Fibroblast of skin of right quadriceps (primary cell): ENCODE results near the gene HMCES.
"Not testable (repeated sequence)": the region's sequence is repeated elsewhere in the genome, so short reads cannot be mapped to it uniquely, and the experiment has no call there.

Experiments
- DNase-seq: peaks from one replicate; pipeline ENCODE4 v3.0.0-alpha.2; 2013

The HMCES gene

DNA sequence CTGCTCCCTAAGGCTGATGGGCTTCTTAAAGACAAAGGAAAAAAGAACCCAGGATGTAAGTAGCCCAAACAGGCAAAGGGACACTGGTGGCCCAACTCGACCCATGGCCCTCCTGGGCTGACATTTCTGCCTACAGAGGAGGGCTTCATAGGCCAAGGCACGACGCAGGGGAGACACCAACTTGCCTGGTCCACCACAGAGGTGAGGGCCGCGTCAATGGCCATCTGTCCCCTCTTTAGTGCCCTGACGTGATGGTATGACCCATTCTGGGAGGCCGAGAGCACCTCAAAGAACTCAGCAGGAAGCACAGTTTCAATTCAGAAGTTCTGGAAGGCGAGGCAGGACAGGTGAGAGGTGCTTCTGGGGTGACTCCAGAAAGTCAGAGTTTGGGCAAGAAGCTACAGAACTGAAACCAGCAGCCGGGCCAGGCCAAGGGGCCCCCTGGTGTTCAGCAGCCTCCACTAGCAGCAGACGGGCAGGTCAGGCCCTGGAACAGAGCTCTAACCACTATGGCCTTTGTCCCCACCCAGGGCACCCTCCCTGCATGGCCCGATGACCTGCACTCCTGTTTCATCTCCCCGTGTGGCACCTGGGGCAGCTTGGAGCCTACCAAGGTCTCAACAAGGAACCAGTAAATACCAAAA lies 45.1 kb downstream of the HMCES start:
- no peak for DNase-seq

DNA sequence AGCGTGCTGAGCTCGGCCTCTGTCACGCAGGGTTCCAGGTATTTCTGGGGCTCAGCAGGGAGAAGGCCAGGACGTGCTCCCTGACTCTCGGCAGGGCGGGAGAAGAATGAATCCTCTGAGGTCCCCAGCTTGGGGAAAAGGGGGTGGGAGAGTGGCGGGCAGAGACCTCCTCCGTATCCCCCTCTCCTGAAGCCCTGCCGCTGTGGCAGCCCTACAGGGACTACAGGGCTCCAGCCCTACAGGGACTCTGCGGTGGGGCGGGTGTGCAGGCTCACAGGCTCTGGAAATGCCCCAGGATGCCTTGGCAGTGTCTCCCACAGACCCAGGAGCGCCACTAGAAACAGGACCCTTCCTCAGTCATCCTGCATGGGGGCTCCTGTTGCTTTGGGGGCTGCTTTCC lies 46.2 kb downstream of the HMCES start:
- DNase-seq = no peak

DNA sequence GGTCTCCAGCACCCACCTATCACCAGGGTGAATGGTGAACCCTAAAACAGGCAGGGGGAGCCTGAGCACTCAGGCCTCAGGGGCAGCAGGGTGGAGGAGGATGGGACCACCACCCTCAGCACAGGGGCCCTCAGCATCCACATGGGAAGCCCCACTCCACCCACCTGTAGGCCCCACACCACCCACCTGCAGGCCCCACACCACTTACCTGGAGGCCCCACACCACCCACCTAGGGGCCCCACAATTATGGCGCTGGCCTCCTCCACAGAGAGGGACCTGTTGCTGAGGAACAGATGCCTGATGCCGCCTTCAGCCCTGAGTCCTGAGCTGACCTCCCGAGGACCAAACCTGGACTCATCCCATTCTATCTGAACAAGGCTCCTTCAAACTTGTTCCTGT lies 46.7 kb downstream of the HMCES start:
- no peak for DNase-seq

DNA sequence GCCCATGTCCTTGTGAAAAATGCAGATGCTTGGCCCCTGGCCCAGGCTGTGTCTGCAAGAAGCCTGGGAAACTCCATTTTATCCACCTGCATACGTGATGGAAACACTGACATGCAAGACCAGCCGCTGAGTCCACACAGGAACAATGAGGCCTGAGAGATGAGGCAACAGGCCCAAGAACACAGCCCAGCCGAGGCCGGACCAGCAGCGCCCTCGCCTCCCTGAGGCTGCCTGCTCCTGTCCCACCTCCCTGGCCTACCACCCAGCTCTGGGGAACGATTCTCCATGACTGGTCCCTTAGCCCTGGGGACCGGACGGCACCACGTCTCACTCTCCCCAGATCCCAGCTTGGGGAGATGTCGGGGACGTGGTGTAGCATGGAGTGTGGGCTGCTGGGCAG lies 47.5 kb downstream of the HMCES start:
- no peak for DNase-seq

DNA sequence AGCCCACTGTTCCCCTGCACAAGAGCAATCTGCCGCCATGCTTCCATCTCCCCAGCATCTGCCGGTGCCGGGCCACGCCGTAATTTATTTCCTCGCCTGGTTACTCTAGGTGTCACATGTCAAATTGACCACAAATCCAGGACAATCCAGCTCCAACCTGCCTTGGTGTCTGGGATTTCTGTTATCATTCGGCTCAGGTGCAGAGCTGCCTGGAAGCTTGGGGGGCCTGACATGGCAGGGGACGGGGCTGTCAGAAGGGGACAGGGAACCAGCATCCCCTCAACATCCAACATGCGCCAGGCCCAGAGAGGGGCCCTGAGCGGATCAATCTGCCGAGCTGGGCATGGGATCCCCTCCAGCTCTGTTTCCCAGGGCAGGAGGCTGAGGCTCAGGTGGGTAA lies 47.9 kb downstream of the HMCES start:
- DNase-seq = no peak

DNA sequence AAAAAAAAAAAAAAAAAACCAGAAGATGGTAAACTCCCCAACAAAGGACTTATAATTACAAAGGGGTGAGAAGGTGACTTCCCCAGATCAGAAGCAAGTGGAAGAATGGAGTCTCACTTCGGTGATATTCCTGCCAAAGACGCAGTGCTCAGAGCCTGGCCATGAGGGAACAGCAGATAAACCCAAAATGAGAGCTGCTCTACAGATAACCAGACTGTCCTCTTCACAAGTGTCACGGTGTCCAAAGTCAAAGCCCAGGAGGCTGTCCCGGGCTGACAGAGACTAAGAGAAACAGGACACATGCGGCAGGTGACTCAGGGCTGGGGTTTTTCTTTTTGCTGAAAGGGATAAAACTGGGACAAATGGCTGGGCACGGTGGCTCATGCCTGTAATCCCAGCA lies 48.8 kb downstream of the HMCES start:
- DNase-seq = no peak

DNA sequence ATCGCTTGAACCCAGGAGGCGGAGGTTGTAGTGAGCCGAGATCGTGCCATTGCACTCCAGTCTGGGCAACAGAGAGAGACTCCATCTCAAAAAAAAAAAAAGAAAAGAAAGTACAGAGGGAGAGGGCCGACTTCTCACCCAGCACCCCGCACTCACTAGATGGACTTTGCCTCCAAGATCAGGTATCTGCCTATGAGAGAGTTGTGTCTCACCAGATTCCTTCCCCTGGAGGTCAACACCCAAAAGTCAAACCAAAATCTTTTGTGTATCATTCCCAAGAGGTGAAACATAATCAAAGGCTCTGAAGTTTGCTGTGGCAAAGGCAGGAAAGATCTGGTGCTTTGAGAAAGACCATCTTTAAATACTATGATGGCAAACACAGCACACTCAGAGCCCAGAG lies 51.2 kb downstream of the HMCES start:
- DNase-seq = no peak

DNA sequence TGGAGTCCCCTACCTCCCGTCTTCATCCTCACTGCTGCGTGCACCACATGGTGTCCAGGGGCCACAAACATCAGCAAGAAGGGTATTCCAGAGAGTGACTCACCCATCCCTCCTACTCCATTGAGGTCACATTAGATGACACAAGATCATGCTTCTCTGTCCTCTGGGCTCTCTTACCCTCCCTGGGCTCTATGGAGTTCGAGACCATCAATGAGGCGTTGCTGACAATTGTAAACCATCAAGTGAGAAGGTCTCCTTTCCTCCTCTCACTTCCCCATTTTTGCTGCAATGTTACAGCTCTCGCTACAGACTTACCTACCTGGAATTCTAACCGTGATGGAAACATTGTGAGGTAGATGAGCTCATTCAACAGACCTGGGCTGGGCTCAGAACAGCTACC lies 51.7 kb downstream of the HMCES start:
- DNase-seq = no peak

DNA sequence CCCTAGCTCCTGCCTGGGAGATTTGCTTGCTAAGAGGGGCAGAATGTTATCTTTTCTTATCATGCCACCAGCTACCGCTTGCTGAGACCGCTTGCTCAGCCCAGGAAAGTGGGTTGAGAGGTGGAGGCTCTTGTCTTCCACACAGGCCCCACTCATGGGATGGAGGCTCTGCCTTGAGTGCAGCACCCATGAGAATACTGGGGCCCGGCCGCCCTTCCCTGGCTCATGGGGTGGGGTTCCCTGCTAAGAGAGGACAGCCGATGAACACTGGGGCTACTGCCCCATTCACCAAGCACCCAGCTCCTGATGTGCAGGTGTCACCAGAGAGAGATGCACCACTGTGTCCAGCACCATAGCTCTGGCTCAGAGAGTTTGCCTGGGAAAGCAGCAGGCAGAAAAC lies 55.2 kb downstream of the HMCES start:
- no peak for DNase-seq

DNA sequence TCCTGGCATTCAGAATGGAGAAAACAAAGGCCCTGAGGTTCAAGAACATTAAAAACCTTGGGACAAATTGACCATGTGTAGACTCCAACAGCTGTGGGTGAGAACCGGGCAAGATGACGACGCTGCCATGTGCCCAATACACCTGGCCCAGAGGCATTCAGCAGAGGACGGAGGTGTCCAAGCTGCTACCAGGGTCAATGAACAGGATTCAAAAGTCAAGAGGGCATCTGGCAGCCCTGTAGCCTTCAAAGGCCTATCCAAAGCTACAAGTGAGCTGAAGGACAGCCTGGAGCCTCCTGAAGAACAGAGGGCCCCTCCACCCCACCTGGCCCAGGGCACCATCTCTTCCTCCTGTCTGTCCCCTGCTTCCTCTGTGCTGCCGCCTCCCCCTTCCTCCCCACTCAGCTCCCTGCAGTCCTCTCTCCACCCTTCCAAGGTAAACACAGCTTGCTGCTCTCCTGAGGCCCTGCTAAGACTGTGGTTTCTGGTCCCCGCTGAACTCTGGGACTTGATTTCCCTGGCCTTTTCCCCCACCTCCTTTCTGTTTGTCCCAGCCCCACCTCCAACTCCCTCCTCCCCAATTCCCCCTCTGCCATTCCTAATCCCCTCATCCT lies 57.5 kb downstream of the HMCES start:
- DNase-seq = no peak

DNA sequence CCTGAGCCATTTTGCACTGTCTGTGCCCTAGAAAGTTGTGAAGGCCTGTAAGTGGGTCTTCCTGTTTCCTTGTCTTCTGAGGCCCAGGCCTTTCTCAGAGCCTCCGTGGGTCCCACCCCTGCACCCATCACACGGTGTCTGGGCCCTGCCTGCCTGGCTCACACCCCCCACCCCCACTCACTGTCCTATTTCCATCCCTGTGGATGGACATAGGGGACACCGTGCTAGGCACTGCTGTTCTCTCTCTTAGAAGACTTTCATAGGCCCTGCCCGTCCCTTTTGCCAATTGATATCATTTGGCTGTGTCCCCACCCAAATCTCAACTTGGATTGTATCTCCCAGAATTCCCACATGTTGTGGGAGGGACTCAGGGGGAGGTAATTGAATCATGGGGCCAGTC lies 59.0 kb downstream of the HMCES start:
- DNase-seq = not testable (repeated sequence)

DNA sequence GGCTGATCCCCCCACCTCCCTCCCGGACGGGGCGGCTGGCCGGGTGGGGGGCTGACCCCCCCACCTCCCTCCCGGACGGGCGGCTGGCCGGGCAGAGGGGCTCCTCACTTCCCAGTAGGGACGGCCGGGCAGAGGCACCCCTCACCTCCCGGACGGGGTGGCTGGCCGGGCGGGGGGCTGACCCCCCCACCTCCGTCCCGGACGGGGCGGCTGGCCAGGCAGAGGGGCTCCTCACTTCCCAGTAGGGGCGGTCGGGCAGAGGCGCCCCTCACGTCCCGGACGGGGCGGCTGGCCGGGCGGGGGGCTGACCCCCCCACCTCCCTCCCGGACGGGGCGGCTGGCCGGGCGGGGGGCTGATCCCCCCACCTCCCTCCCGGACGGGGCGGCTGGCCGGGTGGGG lies 60.5 kb downstream of the HMCES start:
- DNase-seq = not testable (repeated sequence)

DNA sequence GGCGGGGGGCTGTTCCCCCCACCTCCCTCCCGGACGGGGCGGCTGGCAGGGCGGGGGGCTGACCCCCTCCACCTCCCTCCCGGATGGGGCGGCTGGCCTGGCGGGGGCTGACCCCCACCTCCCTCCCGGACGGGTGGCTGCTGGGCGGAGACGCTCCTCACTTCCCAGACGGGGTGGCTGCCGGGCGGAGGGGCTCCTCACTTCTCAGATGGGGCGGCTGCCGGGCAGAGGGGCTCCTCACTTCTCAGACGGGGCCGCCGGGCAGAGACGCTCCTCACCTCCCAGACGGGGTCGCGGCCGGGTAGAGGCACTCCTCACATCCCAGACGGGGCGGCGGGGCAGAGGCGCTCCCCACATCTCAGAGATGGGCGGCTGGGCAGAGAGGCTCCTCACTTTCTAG lies 61.2 kb downstream of the HMCES start:
- not testable (repeated sequence) for DNase-seq

DNA sequence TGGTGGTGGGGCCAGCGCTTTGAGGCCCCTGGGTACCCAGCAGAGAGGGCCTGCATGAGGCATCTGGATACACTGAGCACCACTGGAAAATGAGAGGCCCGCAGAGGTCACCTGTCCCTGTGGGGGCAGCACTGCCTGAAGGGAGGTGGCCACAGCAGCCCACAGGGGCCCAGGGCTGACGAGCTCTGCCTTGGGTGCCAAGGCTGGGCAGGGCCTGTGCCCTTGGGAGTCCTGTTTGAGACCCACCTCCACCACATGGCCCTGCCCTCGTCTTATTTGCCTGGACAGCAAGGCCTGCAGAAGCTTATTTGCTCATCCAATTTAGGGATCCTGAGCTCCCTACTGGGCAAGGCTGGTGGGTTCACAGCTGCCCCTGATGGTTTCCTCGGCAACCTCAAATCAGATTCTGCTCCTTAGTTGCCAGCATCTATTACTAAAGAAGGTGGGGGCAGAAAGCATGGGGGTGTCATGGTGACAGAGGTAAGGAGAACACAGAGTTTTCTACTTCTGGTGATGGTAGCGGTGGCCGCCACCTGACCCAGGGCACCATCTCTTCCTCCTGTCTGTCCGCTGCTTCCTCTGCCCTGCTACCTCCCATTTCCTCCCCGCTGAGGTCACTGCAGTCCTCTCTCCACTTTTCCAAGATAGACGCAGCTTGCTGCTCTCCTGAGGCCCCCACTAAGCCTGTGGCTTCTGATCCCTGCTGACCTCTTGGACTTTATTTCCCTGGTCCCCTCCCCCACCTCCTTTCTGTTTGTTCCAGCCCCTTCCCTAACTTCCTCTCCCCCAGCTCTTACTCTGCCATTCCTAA lies 62.9 kb downstream of the HMCES start:
- no peak for DNase-seq

DNA sequence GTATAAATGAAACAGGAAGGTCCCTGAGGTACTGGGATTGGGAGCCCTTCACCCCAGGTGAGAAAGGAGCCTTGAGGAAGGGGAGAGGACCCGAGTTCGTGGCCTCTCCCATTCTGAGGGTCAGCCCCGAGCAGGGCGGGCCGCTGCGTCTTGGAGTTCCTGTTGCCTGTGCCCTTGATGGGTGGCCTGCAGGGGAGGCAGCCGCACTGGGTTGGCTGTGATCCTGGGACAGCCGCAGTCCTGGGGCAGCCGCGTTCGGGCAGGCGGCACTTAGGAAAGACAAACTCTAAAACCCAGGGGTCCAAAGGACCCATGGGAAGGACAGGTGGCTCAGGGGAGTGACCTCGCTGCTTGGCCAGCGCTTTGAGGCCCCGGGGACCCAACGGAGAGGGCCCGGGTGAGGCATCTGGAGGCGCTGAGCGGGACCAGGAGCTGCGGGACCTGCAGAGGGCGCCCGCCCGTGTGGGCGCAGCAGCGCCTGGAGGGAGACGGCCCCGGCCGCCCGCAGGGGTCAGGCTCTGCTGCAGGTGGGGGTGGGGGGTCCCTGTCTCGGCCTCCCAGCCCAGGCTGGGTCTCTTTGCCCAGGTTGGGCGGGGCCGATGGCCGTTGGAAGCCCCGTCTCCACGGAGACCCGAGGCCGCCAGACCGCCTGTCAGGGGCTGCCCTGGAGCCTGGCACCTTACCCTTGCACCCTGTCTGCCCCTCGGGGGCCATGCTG lies 65.1 kb downstream of the HMCES start:
- DNase-seq = no peak

DNA sequence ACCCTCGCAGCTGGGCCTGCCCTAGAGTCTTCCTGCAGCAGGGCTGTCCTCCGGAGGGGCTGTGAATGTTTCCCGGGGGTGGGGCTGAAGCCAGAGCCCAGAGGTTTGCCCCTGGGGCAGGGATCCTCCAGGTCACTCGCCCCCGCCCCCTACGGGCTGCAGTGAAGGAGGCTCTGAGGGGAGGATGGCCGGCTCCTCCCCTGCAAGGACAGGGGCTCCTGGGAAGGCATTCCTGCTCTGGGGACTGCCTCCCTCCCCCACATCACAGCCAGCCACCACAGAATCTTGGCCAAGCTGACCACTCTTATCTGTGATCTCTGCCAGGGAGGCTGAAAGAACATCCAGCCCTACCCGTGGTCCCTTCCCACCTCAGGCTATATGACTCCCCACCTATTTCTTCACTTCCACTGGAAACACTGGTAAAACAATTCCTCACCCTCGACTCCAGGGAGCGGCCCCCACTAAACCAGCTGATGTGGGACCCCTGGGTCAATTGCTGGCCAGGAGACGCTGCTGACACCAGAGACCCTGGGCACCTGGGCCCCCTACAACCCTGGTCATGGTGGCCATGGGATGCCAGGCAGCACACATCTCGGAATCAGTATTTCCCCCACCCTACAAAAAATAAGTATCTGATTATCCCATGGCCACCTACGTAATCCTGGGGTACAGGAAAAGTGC lies 66.0 kb downstream of the HMCES start:
- no peak for DNase-seq

DNA sequence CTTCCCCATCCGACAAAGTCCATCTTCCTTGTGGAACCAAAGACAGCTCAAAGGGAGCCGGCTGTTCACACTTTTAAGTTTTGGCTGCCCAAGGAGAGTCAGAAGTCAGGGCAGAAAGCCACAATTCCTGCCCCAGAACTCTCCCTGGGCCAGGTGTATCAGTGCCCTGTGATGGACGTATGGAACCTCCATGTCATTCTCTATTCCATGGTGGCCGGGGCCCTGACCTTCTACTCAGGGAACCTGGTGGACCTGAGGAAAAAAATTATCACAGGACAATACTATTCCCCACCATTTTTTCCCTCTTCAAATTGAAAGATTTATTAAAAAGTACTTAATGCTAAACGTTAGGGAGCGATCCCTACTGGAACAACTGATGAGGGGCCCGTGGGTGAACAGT lies 66.6 kb downstream of the HMCES start:
- DNase-seq = no peak

DNA sequence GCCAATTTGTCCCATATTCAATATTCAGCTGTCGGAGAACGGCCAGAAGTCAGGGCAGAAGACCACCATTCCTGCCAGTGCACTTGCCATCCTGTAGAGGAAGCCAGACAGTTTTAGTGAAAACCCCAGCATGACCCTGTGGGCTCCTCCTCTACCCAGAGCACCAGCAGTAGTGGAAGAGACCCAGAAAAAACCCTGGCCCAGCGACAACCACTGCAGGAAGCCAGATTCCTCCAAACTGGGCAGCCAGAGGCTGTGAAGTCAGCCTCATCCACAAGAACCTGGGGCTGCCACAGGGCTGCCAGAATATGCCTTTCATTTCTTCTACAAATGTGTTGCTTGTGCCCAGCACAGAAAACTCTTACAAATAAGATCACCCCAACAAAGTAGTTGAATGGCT lies 67.3 kb downstream of the HMCES start:
- no peak for DNase-seq

DNA sequence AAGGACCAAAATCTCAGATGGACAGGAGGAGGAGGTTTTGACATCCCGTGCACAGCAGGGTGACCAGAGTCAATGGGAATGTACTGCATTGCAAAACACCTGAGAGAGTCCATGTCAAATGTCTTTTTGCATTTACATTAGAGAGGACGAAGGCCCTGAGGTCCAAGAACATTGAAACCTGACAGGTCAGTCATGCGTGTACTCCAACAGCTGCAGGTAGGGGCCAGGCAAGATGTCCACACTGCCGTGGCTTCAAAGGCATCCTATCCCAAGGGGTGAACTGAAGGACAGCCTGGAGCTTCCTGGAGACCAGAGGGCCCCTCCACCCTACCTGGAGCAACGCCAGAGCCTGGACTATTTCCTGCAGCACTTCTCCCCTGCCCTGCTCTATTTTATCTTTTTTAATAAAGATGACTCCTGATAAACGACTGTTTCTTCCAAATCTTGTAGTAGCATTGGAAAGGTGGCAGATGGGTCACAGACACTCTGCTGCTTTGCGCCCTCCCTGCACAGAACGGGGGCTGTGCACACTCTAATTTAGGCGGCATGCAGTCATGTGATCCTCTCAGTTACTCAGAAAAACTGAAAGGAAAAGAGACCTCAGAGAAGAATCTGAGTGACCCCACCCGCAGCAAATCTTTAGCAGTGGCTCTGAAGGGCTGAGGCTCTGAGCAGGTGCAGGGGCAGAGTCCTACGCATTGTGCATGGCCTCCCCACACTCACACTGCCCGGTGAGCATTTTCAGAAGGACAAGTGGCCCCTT lies 68.2 kb downstream of the HMCES start:
- no peak for DNase-seq

DNA sequence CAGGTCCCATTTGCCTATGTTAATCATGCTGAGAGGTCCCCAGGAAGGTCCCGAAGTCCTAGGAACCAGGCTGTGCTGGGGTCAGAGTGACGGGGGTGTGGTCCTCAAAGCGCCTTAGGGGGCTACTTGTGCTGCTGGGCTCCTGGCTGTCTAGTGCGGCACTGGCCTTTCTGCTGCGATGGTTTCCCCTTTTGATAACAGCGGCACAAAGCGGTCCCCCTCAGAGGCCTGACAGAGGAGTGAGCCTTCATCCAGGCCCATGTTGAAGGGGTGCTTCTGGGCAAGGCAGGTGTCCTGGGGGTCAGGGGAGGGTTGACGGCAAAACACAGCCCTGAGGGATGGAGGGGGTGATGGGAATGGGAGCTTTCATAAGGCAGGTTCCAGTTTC lies 68.8 kb downstream of the HMCES start:
- DNase-seq = no peak

DNA sequence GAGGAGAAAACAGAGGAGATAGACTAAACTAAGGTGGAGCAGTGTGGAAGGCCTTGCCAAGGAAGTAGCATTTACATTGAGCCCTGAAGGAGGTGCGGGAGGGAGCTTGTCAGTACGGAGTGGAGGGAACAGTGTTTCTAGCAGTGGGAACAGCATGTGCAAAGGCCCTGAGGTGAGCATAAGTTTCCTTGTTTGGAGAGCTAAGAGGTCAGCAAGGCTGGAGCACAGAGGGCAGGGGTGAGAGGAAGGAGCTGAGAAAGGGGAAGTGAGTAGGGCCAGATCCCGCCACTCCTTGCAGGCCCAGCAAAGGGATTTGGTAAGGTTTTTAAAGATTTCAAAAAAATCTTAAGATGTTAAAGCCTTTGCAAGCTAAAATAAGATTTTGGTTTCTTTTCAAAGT lies 70.1 kb downstream of the HMCES start:
- DNase-seq = no peak

DNA sequence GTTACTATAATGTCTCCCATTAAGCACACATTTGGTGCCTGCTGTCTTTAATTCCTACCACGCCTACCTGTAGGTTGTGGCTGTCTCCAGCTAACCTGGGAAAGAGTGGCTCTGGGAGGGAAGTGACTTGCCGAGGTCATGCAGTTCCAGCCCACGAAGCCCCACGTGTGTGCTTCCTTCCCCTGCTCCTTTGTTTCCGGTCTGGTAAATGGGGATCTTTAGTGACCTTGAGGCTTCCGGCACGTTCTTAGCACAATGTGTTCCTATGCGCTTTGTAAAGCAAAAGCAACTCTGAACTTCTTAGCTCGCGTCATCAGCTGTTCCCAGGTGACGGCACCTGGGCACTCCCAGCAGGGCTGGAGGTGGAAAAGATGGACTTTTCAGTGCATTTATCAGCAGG lies 70.5 kb downstream of the HMCES start:
- DNase-seq = not testable (repeated sequence)
